ENCODE measurements around the gene IRF3.

DNA sequence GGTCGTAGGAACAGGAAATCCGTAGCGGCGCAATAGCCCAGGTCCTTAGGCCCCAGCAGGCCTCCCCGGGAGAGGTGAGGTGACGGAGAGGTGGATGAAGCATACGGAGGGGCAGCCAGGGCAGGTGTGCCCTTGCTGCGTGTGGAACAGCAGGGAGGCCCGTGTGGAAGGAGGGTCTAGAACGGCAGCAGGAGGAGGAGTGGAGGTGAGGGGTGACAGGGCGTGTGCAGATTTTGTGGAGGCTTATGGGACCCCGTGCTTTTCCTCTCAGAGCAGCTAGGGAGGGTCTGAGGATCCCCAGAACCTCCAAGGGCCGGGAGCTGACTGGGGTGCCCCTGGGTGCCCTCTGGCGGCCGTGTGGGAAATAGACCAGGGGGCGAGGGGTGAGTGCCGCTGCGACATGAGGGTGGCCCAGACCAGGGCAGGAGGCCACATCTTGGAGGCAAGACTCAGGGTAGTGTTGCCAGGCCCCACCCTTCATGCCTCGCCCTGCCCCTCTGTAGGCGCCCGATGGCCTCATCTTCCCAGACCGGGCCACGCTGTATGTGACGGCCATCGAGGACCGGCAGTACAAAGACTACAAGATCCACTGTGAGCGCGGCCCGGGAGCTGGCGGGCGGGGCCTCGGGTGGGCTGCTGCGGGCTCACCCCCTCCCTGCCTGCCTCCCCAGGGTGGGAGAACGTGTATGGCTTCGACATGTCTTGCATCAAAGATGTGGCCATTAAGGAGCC lies 18.8 kb upstream of the IRF3 start:
- TF ChIP-seq, protein P1, sequence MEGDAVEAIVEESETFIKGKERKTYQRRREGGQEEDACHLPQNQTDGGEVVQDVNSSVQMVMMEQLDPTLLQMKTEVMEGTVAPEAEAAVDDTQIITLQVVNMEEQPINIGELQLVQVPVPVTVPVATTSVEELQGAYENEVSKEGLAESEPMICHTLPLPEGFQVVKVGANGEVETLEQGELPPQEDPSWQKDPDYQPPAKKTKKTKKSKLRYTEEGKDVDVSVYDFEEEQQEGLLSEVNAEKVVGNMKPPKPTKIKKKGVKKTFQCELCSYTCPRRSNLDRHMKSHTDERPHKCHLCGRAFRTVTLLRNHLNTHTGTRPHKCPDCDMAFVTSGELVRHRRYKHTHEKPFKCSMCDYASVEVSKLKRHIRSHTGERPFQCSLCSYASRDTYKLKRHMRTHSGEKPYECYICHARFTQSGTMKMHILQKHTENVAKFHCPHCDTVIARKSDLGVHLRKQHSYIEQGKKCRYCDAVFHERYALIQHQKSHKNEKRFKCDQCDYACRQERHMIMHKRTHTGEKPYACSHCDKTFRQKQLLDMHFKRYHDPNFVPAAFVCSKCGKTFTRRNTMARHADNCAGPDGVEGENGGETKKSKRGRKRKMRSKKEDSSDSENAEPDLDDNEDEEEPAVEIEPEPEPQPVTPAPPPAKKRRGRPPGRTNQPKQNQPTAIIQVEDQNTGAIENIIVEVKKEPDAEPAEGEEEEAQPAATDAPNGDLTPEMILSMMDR (IDR thresholded peaks at IDR 0.05) = peak in 1 of 2 donors; percentile 64
- TF ChIP-seq EP300 (IDR thresholded peaks at IDR 0.05) = no peak
